ENCODE data around the gene BAX. TPM values are rescaled to one million over a fixed set of nuclear protein-coding genes. Genes with fewer than 3 reads are reported as not detected.

BAX gene
- total and polyA plus RNA-seq, 3 experiments from 2014 or later = 79.5 to 331 (median 315) TPM

DNA sequence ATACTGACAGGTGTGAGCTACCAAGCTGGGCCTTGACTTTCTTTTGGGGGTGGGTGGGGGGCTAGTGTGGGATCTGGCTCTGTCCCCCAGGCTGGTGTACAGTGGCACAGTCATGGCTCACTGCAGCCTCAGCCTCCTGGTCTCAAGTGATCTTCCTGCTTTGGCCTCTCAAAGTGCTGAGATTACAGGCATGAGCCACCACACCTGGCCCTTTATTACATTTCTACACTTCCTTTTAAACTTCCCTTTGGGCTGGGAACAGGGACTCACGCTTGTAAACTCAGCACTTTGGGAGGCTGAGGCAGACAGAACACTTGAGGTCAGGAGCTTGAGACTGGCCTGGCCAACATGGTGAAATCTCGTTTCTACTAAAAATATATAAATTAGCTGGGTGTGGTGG, 22.4 kb downstream of the BAX start:
- Mint-ChIP-seq H3K27me3 (no peaks in the 10 kb centered on the region), H3K4me1 (peaks cover 0 to 6% (median 0%) of the 10 kb centered on the region in 3 donors), H3K9me3 (no peaks in the 10 kb centered on the region), H3K4me3 (no peak overlapping the region), H3K27ac (no peak overlapping the region), H3K36me3 (peaks cover 0 to 50% (median 7%) of the 10 kb centered on the region in 3 donors)
- Histone ChIP-seq H3K27ac (ENCODE audit: low read depth, low read length) (no peak overlapping the region), H3K36me3 (ENCODE audit: insufficient read depth, low read length) (peaks cover 5% of the 10 kb centered on the region), H3K9me3 (ENCODE audit: low read length) (no peaks in the 10 kb centered on the region), H3K27me3 (ENCODE audit: insufficient read depth, low read length, poor library complexity, severe bottlenecking) (no peaks in the 10 kb centered on the region), H3K4me3 (ENCODE audit: low read length) (no peak overlapping the region), H3K4me1 (ENCODE audit: insufficient read depth, low read length) (no peaks in the 10 kb centered on the region)
- no peak for DNase-seq
- ChIA-PET CTCF (interaction anchor here (0.8 to 3.0 kb wide), 3 partner anchors 16 to 189 kb away, joined by 3 to 25 read pairs (median 6); partner anchors contain the start of genes GYS1 and RUVBL2), POLR2A (interaction anchor here (0.9 to 1.6 kb wide), 2 partner anchors 16 to 99 kb away, joined by 3 to 5 read pairs; partner anchors contain the start of gene RUVBL2)

DNA sequence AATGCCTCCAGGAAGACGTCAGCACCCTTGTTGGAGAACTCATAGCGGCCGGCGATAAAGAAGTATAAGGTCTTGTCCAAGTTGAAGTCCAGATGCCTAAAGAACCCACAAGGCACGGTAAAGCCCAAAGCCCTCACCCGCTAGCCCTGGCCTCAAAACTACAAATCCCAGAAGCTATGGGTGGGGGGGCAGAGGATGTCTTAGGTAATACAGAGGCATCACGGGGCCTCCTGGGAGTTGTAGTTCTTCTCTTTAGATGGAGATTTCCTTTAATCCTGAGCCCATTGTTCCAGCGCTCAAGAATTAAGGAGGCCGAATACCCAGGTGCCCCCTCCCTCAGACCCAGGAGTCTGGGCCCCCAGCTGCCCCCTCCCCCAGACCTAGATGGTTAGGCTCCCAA, 27.6 kb downstream of the BAX start:
- POLR2A ChIA-PET = no interaction called here
- H3K27ac ChIP-seq (ENCODE audit: low read depth, low read length) = no peak overlapping the region
- H3K27ac Mint-ChIP-seq = no peak overlapping the region
- H3K9me3 Mint-ChIP-seq = no peaks in the 10 kb centered on the region
- H3K4me3 Mint-ChIP-seq = no peak overlapping the region
- H3K9me3 ChIP-seq (ENCODE audit: low read length) = no peaks in the 10 kb centered on the region
- CTCF ChIA-PET = interaction anchor here (2.0 to 2.4 kb wide), 2 partner anchors 11 to 17 kb away, joined by 7 to 14 read pairs; partner anchors contain the start of genes GYS1 and RUVBL2
- H3K4me1 ChIP-seq (ENCODE audit: insufficient read depth, low read length) = no peaks in the 10 kb centered on the region
- H3K27me3 Mint-ChIP-seq = no peaks in the 10 kb centered on the region
- peaks cover 0 to 58% (median 11%) of the 10 kb centered on the region in 3 donors for H3K36me3 Mint-ChIP-seq
- H3K4me3 ChIP-seq (ENCODE audit: low read length) = no peak overlapping the region
- peaks cover 6% of the 10 kb centered on the region for H3K36me3 ChIP-seq (ENCODE audit: insufficient read depth, low read length)
- peaks cover 0 to 2% (median 0%) of the 10 kb centered on the region in 3 donors for H3K4me1 Mint-ChIP-seq
- no peak for DNase-seq
- no peaks in the 10 kb centered on the region for H3K27me3 ChIP-seq (ENCODE audit: insufficient read depth, low read length, poor library complexity, severe bottlenecking)

DNA sequence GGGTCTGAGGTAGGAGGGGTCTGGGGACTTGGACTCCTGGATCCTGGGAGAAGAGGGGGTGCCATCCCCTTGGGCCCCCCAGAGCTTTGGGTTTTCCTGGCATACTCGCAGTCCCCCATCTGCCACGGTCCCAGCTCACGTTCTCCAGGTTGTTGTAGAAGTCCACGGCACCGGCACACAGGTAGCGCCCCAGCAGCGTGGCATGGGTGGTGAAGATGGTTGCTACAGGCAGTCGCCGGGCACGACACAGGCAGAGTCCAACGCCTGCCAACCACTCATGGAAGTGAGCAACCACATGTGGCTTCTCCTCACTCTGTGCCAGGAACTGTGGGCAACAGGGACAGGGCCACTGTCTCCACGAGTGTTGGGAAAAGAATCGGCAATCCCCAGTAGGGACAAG, 31.0 kb downstream of the BAX start:
- peak overlapping the region in 1 of 8 donors; percentile 63 for H3K27ac Mint-ChIP-seq
- peaks cover 7 to 9% (median 7%) of the 10 kb centered on the region in 3 donors for H3K4me1 Mint-ChIP-seq
- Histone ChIP-seq H3K27me3 (ENCODE audit: insufficient read depth, low read length, poor library complexity, severe bottlenecking) (no peaks in the 10 kb centered on the region), H3K9me3 (ENCODE audit: low read length) (no peaks in the 10 kb centered on the region), H3K4me1 (ENCODE audit: insufficient read depth, low read length) (no peaks in the 10 kb centered on the region), H3K27ac (ENCODE audit: low read depth, low read length) (no peak overlapping the region), H3K4me3 (ENCODE audit: low read length) (no peak overlapping the region), H3K36me3 (ENCODE audit: insufficient read depth, low read length) (peaks cover 6% of the 10 kb centered on the region)
- ChIA-PET POLR2A (no interaction called here), CTCF (no interaction called here)
- H3K4me3 Mint-ChIP-seq = peak overlapping the region in 1 of 7 donors; percentile 40
- no peaks in the 10 kb centered on the region for H3K27me3 Mint-ChIP-seq
- H3K9me3 Mint-ChIP-seq = no peaks in the 10 kb centered on the region
- DNase-seq = no peak
- H3K36me3 Mint-ChIP-seq = peaks cover 4 to 58% (median 20%) of the 10 kb centered on the region in 3 donors

DNA sequence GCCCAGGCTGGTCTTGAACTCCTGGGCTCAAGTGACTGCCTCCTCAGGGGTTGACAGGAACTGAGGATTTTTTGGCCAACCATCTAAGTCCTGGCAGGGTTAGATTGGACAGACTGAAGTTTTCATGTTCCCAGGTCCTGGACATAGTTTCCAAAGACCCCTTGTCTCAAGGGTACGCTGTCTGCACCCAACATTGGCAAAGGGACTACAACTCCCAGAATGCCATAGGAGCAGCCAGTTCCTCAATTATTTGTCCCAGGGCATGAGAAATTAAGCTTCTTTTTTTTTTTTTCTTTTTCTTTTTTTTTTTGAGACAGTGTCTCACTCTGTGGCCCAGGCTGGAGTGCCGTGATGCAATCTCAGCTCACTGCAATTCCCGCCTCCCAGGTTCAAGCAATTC, 31.5 kb downstream of the BAX start:
- peaks cover 7 to 13% (median 12%) of the 10 kb centered on the region in 3 donors for H3K4me1 Mint-ChIP-seq

DNA sequence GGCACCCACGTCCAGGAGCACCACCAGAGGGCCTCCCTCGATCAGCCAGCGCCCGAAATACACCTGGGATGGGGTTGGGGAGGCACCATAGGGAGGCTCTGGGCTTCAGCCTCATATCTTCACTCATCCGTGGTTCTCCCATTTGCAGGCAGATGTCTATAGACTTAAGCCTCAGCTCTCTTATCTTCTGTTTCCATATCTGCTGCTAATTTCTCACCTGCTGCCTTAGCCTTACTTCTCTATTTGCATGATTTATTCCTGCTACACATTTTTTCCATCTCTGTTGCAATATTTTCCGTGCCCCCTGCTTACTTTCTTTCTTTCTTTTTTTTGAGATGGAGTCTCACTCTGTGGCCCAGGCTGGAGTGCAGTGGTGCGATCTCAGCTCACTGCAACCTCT, 32.6 kb downstream of the BAX start:
- H3K27me3 ChIP-seq (ENCODE audit: insufficient read depth, low read length, poor library complexity, severe bottlenecking) = no peaks in the 10 kb centered on the region
- Mint-ChIP-seq H3K27me3 (no peaks in the 10 kb centered on the region), H3K36me3 (peaks cover 4 to 51% (median 15%) of the 10 kb centered on the region in 3 donors), H3K9me3 (no peaks in the 10 kb centered on the region), H3K27ac (no peak overlapping the region), H3K4me3 (no peak overlapping the region), H3K4me1 (peaks cover 12 to 19% (median 19%) of the 10 kb centered on the region in 3 donors)
- no peak for DNase-seq
- ChIA-PET POLR2A (no interaction called here), CTCF (no interaction called here)
- H3K4me1 ChIP-seq (ENCODE audit: insufficient read depth, low read length) = peaks cover 8% of the 10 kb centered on the region
- H3K4me3 ChIP-seq (ENCODE audit: low read length) = no peak overlapping the region
- H3K36me3 ChIP-seq (ENCODE audit: insufficient read depth, low read length) = peaks cover 6% of the 10 kb centered on the region
- H3K9me3 ChIP-seq (ENCODE audit: low read length) = no peaks in the 10 kb centered on the region
- no peak overlapping the region for H3K27ac ChIP-seq (ENCODE audit: low read depth, low read length)

More for the DNA sequence above, 31.5 kb downstream of the BAX start:
- H3K4me3 Mint-ChIP-seq = no peak overlapping the region
- ChIA-PET CTCF (no interaction called here), POLR2A (no interaction called here)
- no peaks in the 10 kb centered on the region for H3K9me3 ChIP-seq (ENCODE audit: low read length)
- no peak overlapping the region for H3K4me3 ChIP-seq (ENCODE audit: low read length)
- H3K4me1 ChIP-seq (ENCODE audit: insufficient read depth, low read length) = no peaks in the 10 kb centered on the region
- no peak overlapping the region for H3K27ac Mint-ChIP-seq
- no peaks in the 10 kb centered on the region for H3K27me3 ChIP-seq (ENCODE audit: insufficient read depth, low read length, poor library complexity, severe bottlenecking)
- H3K9me3 Mint-ChIP-seq = no peaks in the 10 kb centered on the region
- no peaks in the 10 kb centered on the region for H3K27me3 Mint-ChIP-seq
- no peak overlapping the region for H3K27ac ChIP-seq (ENCODE audit: low read depth, low read length)
- H3K36me3 Mint-ChIP-seq = peaks cover 4 to 60% (median 20%) of the 10 kb centered on the region in 3 donors
- DNase-seq = no peak
- peaks cover 6% of the 10 kb centered on the region for H3K36me3 ChIP-seq (ENCODE audit: insufficient read depth, low read length)

DNA sequence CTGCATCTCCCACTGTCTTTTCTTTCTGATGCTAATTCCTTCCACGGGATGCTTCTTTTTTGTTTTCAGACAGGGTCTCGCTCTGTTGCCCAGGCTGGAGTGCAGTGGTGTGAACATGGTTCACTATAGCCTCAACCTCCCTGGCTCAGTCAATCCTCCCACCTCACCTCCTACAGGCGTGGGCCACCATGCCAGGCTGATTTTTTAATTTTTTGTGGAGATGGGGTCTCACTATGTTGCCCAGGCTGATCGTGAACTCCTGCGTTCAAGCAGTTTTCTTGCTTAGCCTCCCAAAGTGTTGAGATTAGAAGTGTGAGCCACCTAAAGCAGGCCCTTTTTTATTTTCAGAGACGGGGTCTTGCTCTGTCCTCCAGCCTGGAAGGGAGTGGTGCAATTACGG, 33.6 kb downstream of the BAX start:
- peak overlapping the region in 1 of 8 donors; percentile 30 for H3K27ac Mint-ChIP-seq
- Histone ChIP-seq H3K36me3 (ENCODE audit: insufficient read depth, low read length) (peaks cover 6% of the 10 kb centered on the region), H3K9me3 (ENCODE audit: low read length) (no peaks in the 10 kb centered on the region), H3K4me3 (ENCODE audit: low read length) (no peak overlapping the region), H3K4me1 (ENCODE audit: insufficient read depth, low read length) (peaks cover 13% of the 10 kb centered on the region), H3K27me3 (ENCODE audit: insufficient read depth, low read length, poor library complexity, severe bottlenecking) (no peaks in the 10 kb centered on the region), H3K27ac (ENCODE audit: low read depth, low read length) (no peak overlapping the region)
- no peaks in the 10 kb centered on the region for H3K27me3 Mint-ChIP-seq
- H3K4me3 Mint-ChIP-seq = peak overlapping the region in 1 of 7 donors; percentile 52
- no peaks in the 10 kb centered on the region for H3K9me3 Mint-ChIP-seq
- H3K4me1 Mint-ChIP-seq = peaks cover 16 to 26% (median 23%) of the 10 kb centered on the region in 3 donors
- no peak for DNase-seq
- POLR2A ChIA-PET = no interaction called here
- CTCF ChIA-PET = interaction anchor here (1.2 kb wide), 1 partner anchor 18 kb away, joined by 3 read pairs; no protein-coding TSS in a partner anchor
- peaks cover 4 to 48% (median 13%) of the 10 kb centered on the region in 3 donors for H3K36me3 Mint-ChIP-seq

DNA sequence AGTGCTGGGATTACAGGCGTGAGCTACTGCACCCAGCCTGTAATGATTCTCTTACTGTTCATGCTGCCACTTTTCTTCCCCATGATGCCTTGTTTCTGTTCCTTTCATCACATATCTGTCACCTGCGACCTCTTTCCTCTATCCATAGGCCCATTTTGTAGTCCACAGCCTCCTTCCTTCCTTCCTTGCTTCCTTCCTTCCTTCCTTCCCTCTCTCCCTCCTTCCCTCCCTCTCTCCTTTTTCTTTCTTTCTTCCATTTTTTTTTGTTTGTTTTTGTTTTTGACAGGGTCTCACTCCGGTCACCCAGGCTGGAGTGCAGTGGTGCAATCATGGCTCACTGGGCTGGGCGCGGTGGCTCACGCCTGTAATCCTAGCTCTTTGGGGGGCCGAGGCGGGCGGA, 34.2 kb downstream of the BAX start:
- H3K27ac Mint-ChIP-seq = peak overlapping the region in 4 of 8 donors; percentile 30 to 66 (median 50)
- H3K4me1 ChIP-seq (ENCODE audit: insufficient read depth, low read length) = peaks cover 13% of the 10 kb centered on the region
- H3K9me3 ChIP-seq (ENCODE audit: low read length) = no peaks in the 10 kb centered on the region
- no peak overlapping the region for H3K27ac ChIP-seq (ENCODE audit: low read depth, low read length)
- ChIA-PET CTCF (interaction anchor here (1.2 kb wide), 1 partner anchor 19 kb away, joined by 3 read pairs; no protein-coding TSS in a partner anchor), POLR2A (no interaction called here)
- peaks cover 6% of the 10 kb centered on the region for H3K36me3 ChIP-seq (ENCODE audit: insufficient read depth, low read length)
- peaks cover 0 to 2% of the 10 kb centered on the region in 2 donors for H3K27me3 Mint-ChIP-seq
- H3K27me3 ChIP-seq (ENCODE audit: insufficient read depth, low read length, poor library complexity, severe bottlenecking) = no peaks in the 10 kb centered on the region
- no peak overlapping the region for H3K4me3 ChIP-seq (ENCODE audit: low read length)
- DNase-seq = no peak
- peaks cover 19 to 29% (median 27%) of the 10 kb centered on the region in 3 donors for H3K4me1 Mint-ChIP-seq
- no peaks in the 10 kb centered on the region for H3K9me3 Mint-ChIP-seq
- H3K36me3 Mint-ChIP-seq = peaks cover 4 to 47% (median 11%) of the 10 kb centered on the region in 3 donors
- H3K4me3 Mint-ChIP-seq = no peak overlapping the region

DNA sequence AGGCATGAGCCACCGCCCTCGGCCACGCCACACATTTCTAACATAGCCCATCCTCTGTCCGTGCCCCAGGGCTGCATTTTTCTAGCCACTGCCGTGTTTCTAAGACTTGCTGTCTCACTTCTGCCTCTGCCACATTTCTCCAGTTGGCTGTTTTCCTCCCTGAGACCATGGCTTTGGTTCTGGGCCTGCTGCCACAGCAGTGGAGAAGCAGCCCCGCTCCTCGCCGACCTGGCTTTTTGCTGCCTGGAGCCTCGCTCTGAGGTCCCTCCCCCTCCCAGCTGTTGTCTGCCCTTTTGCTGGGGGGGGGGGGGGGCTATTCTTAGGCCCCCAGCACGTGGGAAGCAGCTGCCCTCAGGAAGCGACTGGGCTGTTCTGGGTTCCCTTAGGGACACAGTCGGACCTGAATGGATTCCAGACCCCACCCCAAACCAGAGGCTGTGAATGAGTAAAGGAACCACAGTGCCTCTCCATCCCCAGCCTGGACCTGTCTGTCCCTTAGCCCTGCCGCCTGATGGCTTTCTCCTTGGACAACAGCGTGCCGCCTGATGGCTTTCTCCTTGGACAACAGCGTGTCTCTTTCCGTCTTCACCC, 35.1 kb downstream of the BAX start:
- Histone ChIP-seq H3K9me3 (ENCODE audit: low read length) (no peaks in the 10 kb centered on the region), H3K27me3 (ENCODE audit: insufficient read depth, low read length, poor library complexity, severe bottlenecking) (no peaks in the 10 kb centered on the region), H3K36me3 (ENCODE audit: insufficient read depth, low read length) (peaks cover 6% of the 10 kb centered on the region), H3K4me3 (ENCODE audit: low read length) (no peak overlapping the region), H3K27ac (ENCODE audit: low read depth, low read length) (no peak overlapping the region), H3K4me1 (ENCODE audit: insufficient read depth, low read length) (peaks cover 22% of the 10 kb centered on the region)
- CTCF ChIA-PET = no interaction called here
- Mint-ChIP-seq H3K27ac (peak overlapping the region in 2 of 8 donors; percentile 17 to 84), H3K27me3 (peaks cover 0 to 2% of the 10 kb centered on the region in 2 donors), H3K4me3 (peak overlapping the region in 1 of 7 donors; percentile 24), H3K4me1 (peaks cover 25 to 37% (median 34%) of the 10 kb centered on the region in 3 donors), H3K36me3 (peaks cover 4 to 47% (median 11%) of the 10 kb centered on the region in 3 donors), H3K9me3 (no peaks in the 10 kb centered on the region)
- DNase-seq = no peak
- POLR2A ChIA-PET = no interaction called here
